Heart left ventricle (tissue), 16 donors: ENCODE results near the gene PGGT1B. TPM values are rescaled to one million over a fixed set of nuclear protein-coding genes. Genes with fewer than 3 reads are reported as not detected.

Experiments
- ATAC-seq, 4 donors: fragments of 200-7000 bp; cut with Tn5 transposase; one replicate each; pipeline ENCODE4 v1.9.1; 2020 to 2022; ENCODE audit warnings: moderate library complexity in 4 of 4, mild to moderate bottlenecking in 3 of 4, moderate number of reproducible peaks in 1 of 4
- DNase-seq, 5 donors: peaks; one replicate each; pipeline ENCODE4 v3.0.0-alpha.2; 2020
- H3K27ac ChIP-seq, 12 donors: fragments of 200-600 bp; sonication (generic) in 4 of 12; one replicate each; pipeline versions ENCODE4 v1.5.0 to v1.8.0; 2016 to 2022; ENCODE audit warnings: mild to moderate bottlenecking in 2 of 12
- H3K27me3 ChIP-seq, 9 donors: fragments of 200-600 bp; sonication (generic) in 2 of 9; one replicate each; pipeline versions ENCODE4 v1.5.1 to v1.8.0; 2016 to 2022; ENCODE audit warnings: mild to moderate bottlenecking in 3 of 9
- H3K36me3 ChIP-seq, 9 donors: fragments of 200-600 bp; sonication (generic) in 2 of 9; one replicate each; pipeline versions ENCODE4 v1.5.0 to v1.8.0; 2018 to 2022; ENCODE audit warnings: mild to moderate bottlenecking in 2 of 9
- H3K4me1 ChIP-seq, 12 donors: fragments of 200-600 bp; sonication (generic) in 4 of 12; one replicate each; pipeline versions ENCODE4 v1.5.0 to v1.8.0; 2016 to 2022; ENCODE audit warnings: mild to moderate bottlenecking in 3 of 12
- H3K4me3 ChIP-seq, 12 donors: fragments of 200-600 bp; sonication (generic) in 4 of 12; one replicate each; pipeline versions ENCODE4 v1.5.0 to v1.8.0; 2017 to 2022; ENCODE audit warnings: mild to moderate bottlenecking in 9 of 12, moderate library complexity in 4 of 12
- H3K9me3 ChIP-seq, 12 donors: fragments of 200-600 bp; sonication (generic) in 4 of 12; one replicate each; pipeline versions ENCODE4 v1.5.0 to v1.8.0; 2016 to 2022; ENCODE audit warnings: mild to moderate bottlenecking in 1 of 12
- CTCF ChIP-seq, 12 donors: fragments of 200-600 bp; sonication (generic) in 4 of 12; IDR thresholded peaks; one replicate each; pipeline versions ENCODE4 v1.5.0 to v1.8.0; 2018 to 2022; ENCODE audit warnings: antibody characterized with exemption in 12 of 12, mild to moderate bottlenecking in 5 of 12
- POLR2A ChIP-seq, 2 donors: fragments of 450-650 bp; IDR thresholded peaks; one replicate each; pipeline ENCODE4 v1.6.1; 2017; ENCODE audit warnings: antibody characterized with exemption in 2 of 2, mild to moderate bottlenecking in 2 of 2, moderate library complexity in 2 of 2
- WGBS, 4 donors: extraction: QIAGEN DNeasy Blood & Tissue Kit in 2 of 4; methylation state at CpG; one replicate each; pipeline versions ENCODE4 v1.1.5 to v1.1.7; 2013 to 2018; 5-methylcytosine and 5-hydroxymethylcytosine counted together
- intact Hi-C, 10 donors: fragments of 100-400 bp; cut with DNase I; formaldehyde crosslinking; loops; one replicate each; pipeline versions ENCODE4 v1.11.1 to v1.14.2; 2022
- polyA plus RNA-seq, 2 donors: library from polyadenylated mRNA; stranded (reverse); fragments of 200-250 nt; gene quantifications; one replicate each; pipeline ENCODE4 v1.2.3, GENCODE V29; 2013
- total RNA-seq, 9 donors: library from RNA; depleted of rRNA in 2 of 9; stranded (reverse); fragments of >200 nt in 2 of 9; fragmentation: NEBNext Ultra II Directional in 3 of 9; extraction: Animal tissue kit (Norgen Biotek cat#: 25700) in 3 of 9; gene quantifications; one replicate each; pipeline versions ENCODE4 v1.1.0 to v1.2.4, GENCODE V29; 2016 to 2023
- donor health status: ischemic (EF 13 %, LVEDD 7.1; RV severe dilation, severe dysfunction).
- donor health status: healthy with polysubstance abuse.
- donor health status: DM: no; HTN: yes; CAD: no.
- donor health status: DM: no; HTN: no; CAD: no.
- donor health status: ischemic (EF 25% LVEDD 6.9; RV normal size, moderate dysfunction).
- donor health status: ischemic (EF 25% LVEDD 5.7; RV mildly dilated, moderate dysfunction).
- donor health status: healthy.
- donor health status: DM: yes; HTN: yes; CAD: no.
- donor health status: ischemic (EF 35%, LVEDD 5.7; RV mildly dilated, moderate dysfunction).
- donor health status: nonischemic (EF 11% LVEDD 7.7; RV severe dilation, severe dysfunction).
- donor health status: DM: yes; HTN: yes; CAD: no.
- donor health status: PGD.
- donor health status: ischemic (EF 29% LVEDD 5.4; RV normal size, mild dysfunction).
- donor health status: nonischemic (EF 23%, LVEDD 6.1; RV moderate dilation, normal function).

The PGGT1B gene
- total and polyA plus RNA-seq, 11 donors, result 2.8 to 36.8 (median 23.1) TPM

GRCh38 chr5:115284021-115284420, 21.3 kb upstream of the PGGT1B start:
- TF ChIP-seq POLR2A (IDR thresholded peaks at IDR 0.05), result no peak
- TF ChIP-seq CTCF (IDR thresholded peaks at IDR 0.05), result no peak
- DNase-seq, result no peak
- Histone ChIP-seq H3K27ac (no peak overlapping the region), H3K27me3 (no peaks in the 10 kb centered on the region), H3K4me3 (no peak overlapping the region), H3K4me1 (peaks cover 0 to 9% (median 0%) of the 10 kb centered on the region in 12 donors), H3K9me3 (no peaks in the 10 kb centered on the region), H3K36me3 (no peaks in the 10 kb centered on the region)
- intact Hi-C loops, result no loop called here
- no peak for ATAC-seq
- WGBS, 4 donors, result 88 to 97% (median 92%) methylated on average over 1 of the region's 1 CpG

- Histone ChIP-seq H3K4me3 (no peak overlapping the region), H3K27ac (no peak overlapping the region), H3K36me3 (no peaks in the 10 kb centered on the region), H3K9me3 (no peaks in the 10 kb centered on the region), H3K27me3 (no peaks in the 10 kb centered on the region), H3K4me1 (no peaks in the 10 kb centered on the region)
- intact Hi-C loops, result no loop called here
- ATAC-seq (no peak), DNase-seq (no peak)
- TF ChIP-seq CTCF (IDR thresholded peaks at IDR 0.05) (no peak), POLR2A (IDR thresholded peaks at IDR 0.05) (no peak)
- 90% methylated on average over 1 of the region's 1 CpG for WGBS, 4 donors
Observed at GRCh38 chr5:115282131-115282530, 19.5 kb upstream of the PGGT1B start.

GRCh38 chr5:115274584-115274983, 11.9 kb upstream of the PGGT1B start:
- no peak for ATAC-seq
- Histone ChIP-seq H3K4me3 (no peak overlapping the region), H3K27me3 (no peaks in the 10 kb centered on the region), H3K27ac (no peak overlapping the region), H3K9me3 (no peaks in the 10 kb centered on the region), H3K4me1 (peaks cover 0 to 33% (median 0%) of the 10 kb centered on the region in 12 donors), H3K36me3 (peaks cover 0 to 51% (median 13%) of the 10 kb centered on the region in 9 donors)
- 90 to 94% (median 92%) methylated on average over 3 of the region's 3 CpGs for WGBS, 4 donors
- TF ChIP-seq CTCF (IDR thresholded peaks at IDR 0.05), result no peak
- TF ChIP-seq POLR2A (IDR thresholded peaks at IDR 0.05), result no peak
- intact Hi-C loops, result no loop called here
- DNase-seq, result no peak

GRCh38 chr5:115272297-115272958, 9.8 kb upstream of the PGGT1B start:
- peaks cover 0 to 65% (median 18%) of the 10 kb centered on the region in 9 donors for H3K36me3 ChIP-seq
- 82 to 96% (median 92%) methylated on average over 3 of the region's 3 CpGs for WGBS, 4 donors

More at GRCh38 chr5:115272297-115272958, 9.8 kb upstream of the PGGT1B start:
- DNase-seq (no peak), ATAC-seq (no peak)
- TF ChIP-seq POLR2A (IDR thresholded peaks at IDR 0.05), result no peak
- no peak for TF ChIP-seq CTCF (IDR thresholded peaks at IDR 0.05)
- no peaks in the 10 kb centered on the region for H3K9me3 ChIP-seq
- intact Hi-C loops, result no loop called here
- peaks cover 0 to 33% (median 0%) of the 10 kb centered on the region in 12 donors for H3K4me1 ChIP-seq
- H3K27ac ChIP-seq, result peak overlapping the region in 1 of 12 donors; percentile 46
- no peak overlapping the region for H3K4me3 ChIP-seq
- H3K27me3 ChIP-seq, result no peaks in the 10 kb centered on the region
